Measurements from ENCODE around the gene EFTUD2.

DNA sequence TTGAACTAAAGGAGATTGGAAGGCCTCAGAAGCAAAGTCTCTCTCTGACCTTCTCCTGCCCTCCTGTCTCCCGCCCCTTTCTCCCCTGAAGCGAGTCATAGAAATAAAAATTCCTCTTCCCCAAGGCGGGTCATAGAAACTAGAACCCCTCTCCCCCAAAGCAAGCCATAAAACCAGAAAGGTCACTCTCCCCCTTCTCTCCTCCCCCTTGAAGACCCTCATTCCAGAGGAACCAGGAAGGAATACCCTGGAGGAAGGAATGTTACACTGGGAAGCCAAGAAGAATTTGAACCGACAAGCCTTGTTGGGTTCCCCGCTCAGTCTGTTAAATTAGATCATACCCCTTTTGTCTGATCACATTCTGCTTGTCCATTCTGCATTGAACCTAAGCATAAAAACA, 66.4 kb downstream of the EFTUD2 start:
- TF ChIP-seq POLR2A (IDR thresholded peaks at IDR 0.05), result no peak
- TF ChIP-seq, protein P1, sequence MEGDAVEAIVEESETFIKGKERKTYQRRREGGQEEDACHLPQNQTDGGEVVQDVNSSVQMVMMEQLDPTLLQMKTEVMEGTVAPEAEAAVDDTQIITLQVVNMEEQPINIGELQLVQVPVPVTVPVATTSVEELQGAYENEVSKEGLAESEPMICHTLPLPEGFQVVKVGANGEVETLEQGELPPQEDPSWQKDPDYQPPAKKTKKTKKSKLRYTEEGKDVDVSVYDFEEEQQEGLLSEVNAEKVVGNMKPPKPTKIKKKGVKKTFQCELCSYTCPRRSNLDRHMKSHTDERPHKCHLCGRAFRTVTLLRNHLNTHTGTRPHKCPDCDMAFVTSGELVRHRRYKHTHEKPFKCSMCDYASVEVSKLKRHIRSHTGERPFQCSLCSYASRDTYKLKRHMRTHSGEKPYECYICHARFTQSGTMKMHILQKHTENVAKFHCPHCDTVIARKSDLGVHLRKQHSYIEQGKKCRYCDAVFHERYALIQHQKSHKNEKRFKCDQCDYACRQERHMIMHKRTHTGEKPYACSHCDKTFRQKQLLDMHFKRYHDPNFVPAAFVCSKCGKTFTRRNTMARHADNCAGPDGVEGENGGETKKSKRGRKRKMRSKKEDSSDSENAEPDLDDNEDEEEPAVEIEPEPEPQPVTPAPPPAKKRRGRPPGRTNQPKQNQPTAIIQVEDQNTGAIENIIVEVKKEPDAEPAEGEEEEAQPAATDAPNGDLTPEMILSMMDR (IDR thresholded peaks at IDR 0.05), result no peak
